CD4-positive, alpha-beta T cell treated with Interleukin-4 for 4 hours (primary cell): ENCODE results near the gene REC8.
A peak's percentile ranks its signal among the peaks of the same experiment; 100 is the strongest.

Experiments
- DNase-seq: peaks from one replicate; pipeline ENCODE4 v3.0.0-alpha.2; 2020

The REC8 gene

GRCh38 chr14:24138396-24139271 lies 33.2 kb upstream of the REC8 start:
- DNase-seq = no peak

GRCh38 chr14:24139272-24139934 lies 32.5 kb upstream of the REC8 start:
- peak; percentile 19 for DNase-seq

- peak; percentile 99 for DNase-seq
Observed at GRCh38 chr14:24141097-24141880, 30.6 kb upstream of the REC8 start, which contains the start of gene EMC9. Gene EMC9 (minus strand): TSS chr14:24141591. CDS start chr14:24141304, 287 bp downstream.

GRCh38 chr14:24143511-24143910 lies 28.4 kb upstream of the REC8 start:
- DNase-seq = no peak

- no peak for DNase-seq
Observed at GRCh38 chr14:24144451-24144850, 27.4 kb upstream of the REC8 start.

- DNase-seq = no peak
Observed at GRCh38 chr14:24145219-24145618, 26.7 kb upstream of the REC8 start.

GRCh38 chr14:24145690-24146452 lies 26.0 kb upstream of the REC8 start:
- no peak for DNase-seq

- peak; percentile 92 for DNase-seq
Observed at GRCh38 chr14:24146453-24146977, 25.4 kb upstream of the REC8 start, which contains the start of gene PSME2. Gene PSME2 (minus strand): TSS chr14:24146610. CDS start chr14:24146581, 29 bp downstream.

GRCh38 chr14:24146978-24147760 lies 24.7 kb upstream of the REC8 start, which contains the start of gene RNF31:
Gene RNF31 (plus strand): TSS chr14:24147498. CDS start chr14:24147699, 201 bp downstream.
- peak; percentile 96 for DNase-seq

- DNase-seq = no peak
Observed at GRCh38 chr14:24147761-24148428, 24.0 kb upstream of the REC8 start.

GRCh38 chr14:24149302-24149969 lies 22.4 kb upstream of the REC8 start:
- DNase-seq = no peak

GRCh38 chr14:24150061-24150460 lies 21.8 kb upstream of the REC8 start:
- DNase-seq = no peak

- no peak for DNase-seq
Observed at GRCh38 chr14:24150567-24150966, 21.3 kb upstream of the REC8 start.

- DNase-seq = no peak
Observed at GRCh38 chr14:24150993-24151392, 20.9 kb upstream of the REC8 start.

GRCh38 chr14:24151404-24152080 lies 20.3 kb upstream of the REC8 start:
- no peak for DNase-seq

GRCh38 chr14:24155100-24155499 lies 16.8 kb upstream of the REC8 start:
- no peak for DNase-seq

GRCh38 chr14:24156840-24157239 lies 15.0 kb upstream of the REC8 start:
- no peak for DNase-seq

GRCh38 chr14:24157331-24157730 lies 14.5 kb upstream of the REC8 start:
- DNase-seq = no peak

GRCh38 chr14:24159777-24160498 lies 11.9 kb upstream of the REC8 start:
- no peak for DNase-seq
